ENCODE measurements around the gene HOXA11.

HOXA11 gene

GRCh38 chr7:27147199-27148030 lies 37.6 kb downstream of the HOXA11 start, which contains the start of gene HOXA6:
TSS of gene HOXA6 (minus strand) at chr7:27147774. CDS start at chr7:27147749, 25 bp downstream.
- no peak for DNase-seq (ENCODE audit: low read depth)

GRCh38 chr7:27146491-27147198 lies 38.4 kb downstream of the HOXA11 start:
- no peak for DNase-seq (ENCODE audit: low read depth)

- no peak for DNase-seq (ENCODE audit: low read depth)
Observed at GRCh38 chr7:27145914-27146412, 39.1 kb downstream of the HOXA11 start.

GRCh38 chr7:27145165-27145913 lies 39.7 kb downstream of the HOXA11 start:
- DNase-seq (ENCODE audit: low read depth) = no peak

- no peak for DNase-seq (ENCODE audit: low read depth)
Observed at GRCh38 chr7:27144781-27145164, 40.3 kb downstream of the HOXA11 start.

GRCh38 chr7:27143950-27144780 lies 40.9 kb downstream of the HOXA11 start:
- DNase-seq (ENCODE audit: low read depth) = no peak

- DNase-seq (ENCODE audit: low read depth) = peak; percentile 88
Observed at GRCh38 chr7:27143023-27143949, 41.7 kb downstream of the HOXA11 start, which contains the start of gene HOXA5. TSS of gene HOXA5 (minus strand) at chr7:27143681. CDS start at chr7:27143607, 74 bp downstream.

GRCh38 chr7:27142580-27143022 lies 42.4 kb downstream of the HOXA11 start:
- DNase-seq (ENCODE audit: low read depth) = no peak

GRCh38 chr7:27141923-27142579 lies 43.0 kb downstream of the HOXA11 start:
- no peak for DNase-seq (ENCODE audit: low read depth)

GRCh38 chr7:27141137-27141922 lies 43.7 kb downstream of the HOXA11 start:
- no peak for DNase-seq (ENCODE audit: low read depth)

- no peak for DNase-seq (ENCODE audit: low read depth)
Observed at GRCh38 chr7:27140126-27140857, 44.7 kb downstream of the HOXA11 start.

- no peak for DNase-seq (ENCODE audit: low read depth)
Observed at GRCh38 chr7:27139334-27140125, 45.5 kb downstream of the HOXA11 start.

GRCh38 chr7:27138985-27139333 lies 46.1 kb downstream of the HOXA11 start:
- DNase-seq (ENCODE audit: low read depth) = no peak

GRCh38 chr7:27138472-27138871 lies 46.6 kb downstream of the HOXA11 start:
- DNase-seq (ENCODE audit: low read depth) = no peak

GRCh38 chr7:27137640-27138315 lies 47.3 kb downstream of the HOXA11 start:
- no peak for DNase-seq (ENCODE audit: low read depth)

GRCh38 chr7:27134392-27134791 lies 50.6 kb downstream of the HOXA11 start:
- DNase-seq (ENCODE audit: low read depth) = peak; percentile 97
